Measurements from ENCODE around the gene ACSL6. TPM values are rescaled to one million over a fixed set of nuclear protein-coding genes. Genes with fewer than 3 reads are reported as not detected.

ACSL6 gene
- total and polyA plus RNA-seq, 10 of the 15 experiments (the other 5 are each of a cell fraction or from before 2014, with no cell fraction given): 0.06 to 0.53 TPM; not detected in 8

DNA sequence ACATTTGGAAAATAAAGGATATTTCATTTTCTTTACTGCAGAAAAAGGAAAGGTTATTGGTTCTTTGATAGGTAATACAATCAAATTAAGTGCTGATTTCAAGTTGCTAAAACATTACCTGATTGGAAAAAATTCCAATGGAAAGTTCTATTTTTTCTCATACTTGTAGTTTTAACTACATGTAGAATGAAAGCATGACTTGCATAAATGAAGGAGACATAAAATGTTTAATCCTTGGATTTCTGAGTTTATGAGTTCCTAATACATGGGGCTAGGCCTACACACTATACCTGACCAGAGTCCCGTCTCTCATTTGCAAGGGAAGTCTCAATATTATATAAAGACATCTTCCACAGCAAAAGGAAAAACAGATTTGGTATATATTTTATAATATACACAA lies 60.8 kb downstream of the ACSL6 start (continued):
- TF ChIP-seq, protein P1, sequence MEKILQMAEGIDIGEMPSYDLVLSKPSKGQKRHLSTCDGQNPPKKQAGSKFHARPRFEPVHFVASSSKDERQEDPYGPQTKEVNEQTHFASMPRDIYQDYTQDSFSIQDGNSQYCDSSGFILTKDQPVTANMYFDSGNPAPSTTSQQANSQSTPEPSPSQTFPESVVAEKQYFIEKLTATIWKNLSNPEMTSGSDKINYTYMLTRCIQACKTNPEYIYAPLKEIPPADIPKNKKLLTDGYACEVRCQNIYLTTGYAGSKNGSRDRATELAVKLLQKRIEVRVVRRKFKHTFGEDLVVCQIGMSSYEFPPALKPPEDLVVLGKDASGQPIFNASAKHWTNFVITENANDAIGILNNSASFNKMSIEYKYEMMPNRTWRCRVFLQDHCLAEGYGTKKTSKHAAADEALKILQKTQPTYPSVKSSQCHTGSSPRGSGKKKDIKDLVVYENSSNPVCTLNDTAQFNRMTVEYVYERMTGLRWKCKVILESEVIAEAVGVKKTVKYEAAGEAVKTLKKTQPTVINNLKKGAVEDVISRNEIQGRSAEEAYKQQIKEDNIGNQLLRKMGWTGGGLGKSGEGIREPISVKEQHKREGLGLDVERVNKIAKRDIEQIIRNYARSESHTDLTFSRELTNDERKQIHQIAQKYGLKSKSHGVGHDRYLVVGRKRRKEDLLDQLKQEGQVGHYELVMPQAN (conservative IDR thresholded peaks at IDR 0.05): no peak

DNA sequence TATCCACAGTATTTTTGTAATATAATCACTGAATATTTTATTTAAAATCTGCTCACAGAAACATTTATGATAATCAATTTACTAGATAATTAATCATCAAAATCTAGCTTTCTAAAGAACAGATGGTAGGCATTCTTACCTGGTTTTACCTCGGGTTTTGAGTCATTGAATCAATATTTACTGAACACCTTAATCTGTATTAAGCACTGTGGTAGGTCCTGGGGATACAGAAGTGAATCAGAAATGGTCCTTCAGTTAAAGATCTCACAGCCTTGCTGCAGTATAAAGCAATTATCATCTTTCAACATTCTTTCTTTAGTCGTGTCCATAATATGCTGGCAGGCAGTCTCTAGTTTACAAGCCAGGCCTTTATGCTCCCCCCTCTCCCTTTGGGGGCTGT lies 64.0 kb downstream of the ACSL6 start:
- BruUV-seq (replicated peaks): no TSS peak
- intact Hi-C loops (cut with micrococcal nuclease; ENCODE audit: unreplicated experiment) (no loop called here), in situ Hi-C loops (cut with MboI) (no loop called here)
- no peaks in the 10 kb centered on the region for H3K4me1 ChIP-seq (ENCODE audit: control insufficient read depth, insufficient read depth, low read length)
- no peak for ATAC-seq
- no peak overlapping the region for H3K9ac ChIP-seq (ENCODE audit: control insufficient read depth, insufficient read depth, low read length)
- H3K79me2 ChIP-seq (ENCODE audit: control insufficient read depth, insufficient read depth, low read length): no peaks in the 10 kb centered on the region
- H3K4me3 ChIP-seq: no peak overlapping the region
- ChIA-PET SMC1A (ENCODE audit: uncharacterized antibody, unreplicated experiment) (interaction anchor here (1.2 kb wide), 1 partner anchor 10 kb away, joined by 3 read pairs; no protein-coding TSS in a partner anchor), RAD21 (ENCODE audit: unreplicated experiment) (no interaction called here), POLR2A (interaction anchor here (0.6 kb wide), 1 partner anchor 8 kb away, joined by 3 read pairs; no protein-coding TSS in a partner anchor), CTCF (no interaction called here)
- FAIRE-seq: no peak
- no peak overlapping the region for H3K4me2 ChIP-seq (ENCODE audit: control insufficient read depth, insufficient read depth)
- no peak for DNase-seq (ENCODE audit: low read depth, low spot score)
- H2AFZ ChIP-seq (ENCODE audit: control insufficient read depth, low read depth, low read length): no peak overlapping the region
- H3K27ac ChIP-seq (ENCODE audit: control insufficient read depth, insufficient read depth): no peak overlapping the region
- H4K20me1 ChIP-seq (ENCODE audit: control insufficient read depth, insufficient read depth): no peaks in the 10 kb centered on the region
- H3K9me3 ChIP-seq (replicated peaks; ENCODE audit: control insufficient read depth, insufficient read depth, low read length): no peaks in the 10 kb centered on the region
- peaks cover 0 to 2% of the 10 kb centered on the region in 2 experiments; a peak in 3 of 4 replicates for H3K27me3 ChIP-seq (replicated peaks in 1 of 2; ENCODE audit: control insufficient read depth in 2 of 2, insufficient read depth in 2 of 2, low read length in 1 of 2)
- WGBS (ENCODE audit: insufficient coverage, insufficient replicate concordance, low lambda C conversion rate, missing lambda C conversion rate): 16% methylated on average over 2 of the region's 2 CpGs
- no peaks in the 10 kb centered on the region for H3K36me3 ChIP-seq (ENCODE audit: control insufficient read depth in 2 of 2, insufficient read depth in 2 of 2, low read length in 1 of 2)
- TF ChIP-seq SRF (IDR thresholded peaks at IDR 0.05; ENCODE audit: low read depth in 2 of 2, low read length in 2 of 2) (no peak), HDAC2 (IDR thresholded peaks at IDR 0.05) (no peak), ZBED1 (IDR thresholded peaks at IDR 0.05; ENCODE audit: borderline replicate concordance) (no peak), EED (IDR thresholded peaks at IDR 0.05; ENCODE audit: low read depth) (no peak), NFIC (IDR thresholded peaks at IDR 0.05; ENCODE audit: low read depth, low read length) (no peak), HDAC6 (IDR thresholded peaks at IDR 0.05; ENCODE audit: unreplicated experiment) (no peak), ZSCAN29 (IDR thresholded peaks at IDR 0.05) (no peak), ZNF274 (IDR thresholded peaks at IDR 0.05; ENCODE audit: insufficient read depth, insufficient read length) (no peak), BRCA1 (IDR thresholded peaks at IDR 0.05; ENCODE audit: low read depth, low read length) (no peak)
- TF ChIP-seq, protein P2, sequence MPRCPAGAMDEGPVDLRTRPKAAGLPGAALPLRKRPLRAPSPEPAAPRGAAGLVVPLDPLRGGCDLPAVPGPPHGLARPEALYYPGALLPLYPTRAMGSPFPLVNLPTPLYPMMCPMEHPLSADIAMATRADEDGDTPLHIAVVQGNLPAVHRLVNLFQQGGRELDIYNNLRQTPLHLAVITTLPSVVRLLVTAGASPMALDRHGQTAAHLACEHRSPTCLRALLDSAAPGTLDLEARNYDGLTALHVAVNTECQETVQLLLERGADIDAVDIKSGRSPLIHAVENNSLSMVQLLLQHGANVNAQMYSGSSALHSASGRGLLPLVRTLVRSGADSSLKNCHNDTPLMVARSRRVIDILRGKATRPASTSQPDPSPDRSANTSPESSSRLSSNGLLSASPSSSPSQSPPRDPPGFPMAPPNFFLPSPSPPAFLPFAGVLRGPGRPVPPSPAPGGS (IDR thresholded peaks at IDR 0.05; ENCODE audit: borderline replicate concordance, insufficient read depth, low read depth, low read length, poor library complexity, severe bottlenecking): no peak
- TF ChIP-seq, protein P3, sequence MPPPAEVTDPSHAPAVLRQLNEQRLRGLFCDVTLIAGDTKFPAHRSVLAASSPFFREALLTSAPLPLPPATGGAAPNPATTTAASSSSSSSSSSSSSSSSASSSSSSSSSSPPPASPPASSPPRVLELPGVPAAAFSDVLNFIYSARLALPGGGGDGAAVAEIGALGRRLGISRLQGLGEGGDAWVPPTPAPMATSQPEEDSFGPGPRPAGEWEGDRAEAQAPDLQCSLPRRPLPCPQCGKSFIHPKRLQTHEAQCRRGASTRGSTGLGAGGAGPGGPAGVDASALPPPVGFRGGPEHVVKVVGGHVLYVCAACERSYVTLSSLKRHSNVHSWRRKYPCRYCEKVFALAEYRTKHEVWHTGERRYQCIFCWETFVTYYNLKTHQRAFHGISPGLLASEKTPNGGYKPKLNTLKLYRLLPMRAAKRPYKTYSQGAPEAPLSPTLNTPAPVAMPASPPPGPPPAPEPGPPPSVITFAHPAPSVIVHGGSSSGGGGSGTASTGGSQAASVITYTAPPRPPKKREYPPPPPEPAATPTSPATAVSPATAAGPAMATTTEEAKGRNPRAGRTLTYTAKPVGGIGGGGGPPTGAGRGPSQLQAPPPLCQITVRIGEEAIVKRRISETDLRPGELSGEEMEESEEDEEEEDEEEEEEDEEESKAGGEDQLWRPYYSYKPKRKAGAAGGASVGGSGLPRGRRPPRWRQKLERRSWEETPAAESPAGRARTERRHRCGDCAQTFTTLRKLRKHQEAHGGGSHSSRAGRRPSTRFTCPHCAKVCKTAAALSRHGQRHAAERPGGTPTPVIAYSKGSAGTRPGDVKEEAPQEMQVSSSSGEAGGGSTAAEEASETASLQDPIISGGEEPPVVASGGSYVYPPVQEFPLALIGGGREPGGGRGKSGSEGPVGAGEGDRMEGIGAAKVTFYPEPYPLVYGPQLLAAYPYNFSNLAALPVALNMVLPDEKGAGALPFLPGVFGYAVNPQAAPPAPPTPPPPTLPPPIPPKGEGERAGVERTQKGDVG (CRISPR knock-in tag; IDR thresholded peaks at IDR 0.05): no peak
- TF ChIP-seq, protein P4, sequence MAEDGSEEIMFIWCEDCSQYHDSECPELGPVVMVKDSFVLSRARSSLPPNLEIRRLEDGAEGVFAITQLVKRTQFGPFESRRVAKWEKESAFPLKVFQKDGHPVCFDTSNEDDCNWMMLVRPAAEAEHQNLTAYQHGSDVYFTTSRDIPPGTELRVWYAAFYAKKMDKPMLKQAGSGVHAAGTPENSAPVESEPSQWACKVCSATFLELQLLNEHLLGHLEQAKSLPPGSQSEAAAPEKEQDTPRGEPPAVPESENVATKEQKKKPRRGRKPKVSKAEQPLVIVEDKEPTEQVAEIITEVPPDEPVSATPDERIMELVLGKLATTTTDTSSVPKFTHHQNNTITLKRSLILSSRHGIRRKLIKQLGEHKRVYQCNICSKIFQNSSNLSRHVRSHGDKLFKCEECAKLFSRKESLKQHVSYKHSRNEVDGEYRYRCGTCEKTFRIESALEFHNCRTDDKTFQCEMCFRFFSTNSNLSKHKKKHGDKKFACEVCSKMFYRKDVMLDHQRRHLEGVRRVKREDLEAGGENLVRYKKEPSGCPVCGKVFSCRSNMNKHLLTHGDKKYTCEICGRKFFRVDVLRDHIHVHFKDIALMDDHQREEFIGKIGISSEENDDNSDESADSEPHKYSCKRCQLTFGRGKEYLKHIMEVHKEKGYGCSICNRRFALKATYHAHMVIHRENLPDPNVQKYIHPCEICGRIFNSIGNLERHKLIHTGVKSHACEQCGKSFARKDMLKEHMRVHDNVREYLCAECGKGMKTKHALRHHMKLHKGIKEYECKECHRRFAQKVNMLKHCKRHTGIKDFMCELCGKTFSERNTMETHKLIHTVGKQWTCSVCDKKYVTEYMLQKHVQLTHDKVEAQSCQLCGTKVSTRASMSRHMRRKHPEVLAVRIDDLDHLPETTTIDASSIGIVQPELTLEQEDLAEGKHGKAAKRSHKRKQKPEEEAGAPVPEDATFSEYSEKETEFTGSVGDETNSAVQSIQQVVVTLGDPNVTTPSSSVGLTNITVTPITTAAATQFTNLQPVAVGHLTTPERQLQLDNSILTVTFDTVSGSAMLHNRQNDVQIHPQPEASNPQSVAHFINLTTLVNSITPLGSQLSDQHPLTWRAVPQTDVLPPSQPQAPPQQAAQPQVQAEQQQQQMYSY (CRISPR knock-in tag; IDR thresholded peaks at IDR 0.05): no peak
